ENCODE data around the gene IMPACT. TPM values are rescaled to one million over a fixed set of nuclear protein-coding genes. Genes with fewer than 3 reads are reported as not detected.

The IMPACT gene
- total RNA-seq: 8.8 and 9.0 TPM in 2 replicates

GRCh38 chr18:24426398-24427294 lies at the start of gene IMPACT:
TSS of gene IMPACT (plus strand) at chr18:24426670. CDS start at chr18:24426757, 87 bp downstream.
- intact Hi-C loops (cut with micrococcal nuclease): no loop called here

GRCh38 chr18:24378598-24378997 lies 47.9 kb upstream of the IMPACT start:
- intact Hi-C loops (cut with micrococcal nuclease): no loop called here

- intact Hi-C loops (cut with micrococcal nuclease): no loop called here
Measured at GRCh38 chr18:24380163-24380747, 46.2 kb upstream of the IMPACT start.

GRCh38 chr18:24381126-24381525 lies 45.3 kb upstream of the IMPACT start:
- intact Hi-C loops (cut with micrococcal nuclease): no loop called here

- intact Hi-C loops (cut with micrococcal nuclease): no loop called here
Measured at GRCh38 chr18:24386681-24387080, 39.8 kb upstream of the IMPACT start.

- intact Hi-C loops (cut with micrococcal nuclease): no loop called here
Measured at GRCh38 chr18:24388957-24389356, 37.5 kb upstream of the IMPACT start.

GRCh38 chr18:24395049-24395795 lies 31.2 kb upstream of the IMPACT start:
- intact Hi-C loops (cut with micrococcal nuclease): loop anchor here (5.0 kb wide), 1 partner anchor 82 kb away; no protein-coding TSS in a partner anchor

GRCh38 chr18:24396082-24396633 lies 30.3 kb upstream of the IMPACT start:
- intact Hi-C loops (cut with micrococcal nuclease): loop anchor here (5.0 kb wide), 1 partner anchor 81 kb away; no protein-coding TSS in a partner anchor

GRCh38 chr18:24397131-24397693 lies 29.3 kb upstream of the IMPACT start:
- intact Hi-C loops (cut with micrococcal nuclease): loop anchor here (5.0 kb wide), 1 partner anchor 80 kb away; no protein-coding TSS in a partner anchor

- intact Hi-C loops (cut with micrococcal nuclease): loop anchor here (5.0 kb wide), 1 partner anchor 79 kb away; no protein-coding TSS in a partner anchor
Measured at GRCh38 chr18:24397694-24398368, 28.6 kb upstream of the IMPACT start, which contains the start of gene OSBPL1A. TSS of gene OSBPL1A (minus strand) at chr18:24397824. CDS start at chr18:24377533, 20,291 bp downstream.

GRCh38 chr18:24398540-24398939 lies 27.9 kb upstream of the IMPACT start:
- intact Hi-C loops (cut with micrococcal nuclease): loop anchor here (5.0 kb wide), 1 partner anchor 79 kb away; no protein-coding TSS in a partner anchor

- intact Hi-C loops (cut with micrococcal nuclease): no loop called here
Measured at GRCh38 chr18:24400587-24400986, 25.9 kb upstream of the IMPACT start.

- intact Hi-C loops (cut with micrococcal nuclease): no loop called here
Measured at GRCh38 chr18:24402209-24402785, 24.2 kb upstream of the IMPACT start.

GRCh38 chr18:24403076-24403475 lies 23.4 kb upstream of the IMPACT start:
- intact Hi-C loops (cut with micrococcal nuclease): no loop called here

GRCh38 chr18:24404591-24404990 lies 21.9 kb upstream of the IMPACT start:
- intact Hi-C loops (cut with micrococcal nuclease): no loop called here

GRCh38 chr18:24408496-24408895 lies 18.0 kb upstream of the IMPACT start:
- intact Hi-C loops (cut with micrococcal nuclease): no loop called here

GRCh38 chr18:24413148-24413547 lies 13.3 kb upstream of the IMPACT start:
- intact Hi-C loops (cut with micrococcal nuclease): no loop called here

GRCh38 chr18:24414349-24415003 lies 12.0 kb upstream of the IMPACT start:
- intact Hi-C loops (cut with micrococcal nuclease): loop anchor here (2.0 to 5.0 kb wide), 2 partner anchors 47 to 62 kb away; no protein-coding TSS in a partner anchor

GRCh38 chr18:24417480-24417879 lies 9.0 kb upstream of the IMPACT start:
- intact Hi-C loops (cut with micrococcal nuclease): loop anchor here (5.0 kb wide), 1 partner anchor 50 kb away; no protein-coding TSS in a partner anchor
